ENCODE data around the gene STIM1. TPM values are rescaled to one million over a fixed set of nuclear protein-coding genes. Genes with fewer than 3 reads are reported as not detected.

The STIM1 gene
- total RNA-seq, 1 experiment from 2014 or later: 55.1 TPM

GRCh38 chr11:3823303-3823702 lies 32.2 kb upstream of the STIM1 start:
- Histone ChIP-seq H3K27me3 (replicated peaks; ENCODE audit: control insufficient read depth, insufficient read depth, low read length) (no peaks in the 10 kb centered on the region), H3K4me3 (ENCODE audit: low read depth, low read length) (no peak overlapping the region), H3K9me3 (no peaks in the 10 kb centered on the region), H3K4me1 (no peaks in the 10 kb centered on the region), H3K36me3 (ENCODE audit: control insufficient read depth, insufficient read depth, low read length) (no peaks in the 10 kb centered on the region; the same call in none of the 2 replicates)
- intact Hi-C loops (cut with micrococcal nuclease; ENCODE audit: unreplicated experiment): no loop called here
- H3K36me3 Mint-ChIP-seq (ENCODE audit: insufficient read depth, unreplicated experiment): peaks cover 38% of the 10 kb centered on the region
- CTCF ChIA-PET: interaction anchor here (1.2 kb wide), 1 partner anchor 18 kb away, joined by 3 read pairs; the partner anchor contains the start of gene RHOG
- no peaks in the 10 kb centered on the region for H3K27me3 Mint-ChIP-seq (ENCODE audit: insufficient read depth, unreplicated experiment)
- H3K4me3 Mint-ChIP-seq (ENCODE audit: unreplicated experiment): no peak overlapping the region
- POLR2A ChIA-PET: no interaction called here
- TF ChIP-seq CTCF (IDR thresholded peaks at IDR 0.05; ENCODE audit: insufficient read depth in 1 of 2, low read depth in 1 of 2, low read length in 1 of 2, severe bottlenecking in 1 of 2, unreplicated experiment in 1 of 2): no peak
- no peaks in the 10 kb centered on the region for H3K9me3 Mint-ChIP-seq (ENCODE audit: unreplicated experiment)
- DNase-seq: no peak
- no peak overlapping the region for H3K27ac Mint-ChIP-seq (ENCODE audit: unreplicated experiment)
- no peaks in the 10 kb centered on the region for H3K4me1 Mint-ChIP-seq (ENCODE audit: low read depth, unreplicated experiment)
- BruUV-seq (replicated peaks): no TSS peak

- H3K36me3 ChIP-seq (ENCODE audit: control insufficient read depth, insufficient read depth, low read length): no peaks in the 10 kb centered on the region; the same call in none of the 2 replicates
- no peaks in the 10 kb centered on the region for H3K27me3 ChIP-seq (replicated peaks; ENCODE audit: control insufficient read depth, insufficient read depth, low read length)
- no peaks in the 10 kb centered on the region for H3K27me3 Mint-ChIP-seq (ENCODE audit: insufficient read depth, unreplicated experiment)
- no peak overlapping the region for H3K4me3 Mint-ChIP-seq (ENCODE audit: unreplicated experiment)
- no peaks in the 10 kb centered on the region for H3K4me1 Mint-ChIP-seq (ENCODE audit: low read depth, unreplicated experiment)
- no peaks in the 10 kb centered on the region for H3K4me1 ChIP-seq
- no TSS peak for BruUV-seq (replicated peaks)
- H3K27ac Mint-ChIP-seq (ENCODE audit: unreplicated experiment): peak overlapping the region; percentile 32
- H3K9me3 ChIP-seq: no peaks in the 10 kb centered on the region
- peaks cover 41% of the 10 kb centered on the region for H3K36me3 Mint-ChIP-seq (ENCODE audit: insufficient read depth, unreplicated experiment)
- no peaks in the 10 kb centered on the region for H3K9me3 Mint-ChIP-seq (ENCODE audit: unreplicated experiment)
- no peak for DNase-seq
- intact Hi-C loops (cut with micrococcal nuclease; ENCODE audit: unreplicated experiment): no loop called here
- CTCF ChIA-PET: interaction anchor here (1.3 kb wide), 1 partner anchor 25 kb away, joined by 7 read pairs; no protein-coding TSS in a partner anchor
- TF ChIP-seq CTCF (IDR thresholded peaks at IDR 0.05; ENCODE audit: insufficient read depth in 1 of 2, low read depth in 1 of 2, low read length in 1 of 2, severe bottlenecking in 1 of 2, unreplicated experiment in 1 of 2): no peak
- H3K4me3 ChIP-seq (ENCODE audit: low read depth, low read length): no peak overlapping the region
- POLR2A ChIA-PET: no interaction called here
These were observed 31.5 kb upstream of the STIM1 start for GRCh38 chr11:3823762-3824506.

GRCh38 chr11:3824714-3825472 lies 30.6 kb upstream of the STIM1 start:
- peaks cover 50% of the 10 kb centered on the region for H3K36me3 Mint-ChIP-seq (ENCODE audit: insufficient read depth, unreplicated experiment)
- H3K27me3 Mint-ChIP-seq (ENCODE audit: insufficient read depth, unreplicated experiment): no peaks in the 10 kb centered on the region
- peak overlapping the region; percentile 32 for H3K27ac Mint-ChIP-seq (ENCODE audit: unreplicated experiment)
- TF ChIP-seq CTCF (IDR thresholded peaks at IDR 0.05; ENCODE audit: insufficient read depth in 1 of 2, low read depth in 1 of 2, low read length in 1 of 2, severe bottlenecking in 1 of 2, unreplicated experiment in 1 of 2): peak; percentile 54 to 82
- ChIA-PET POLR2A (no interaction called here), CTCF (interaction anchor here (1.3 kb wide), 1 partner anchor 24 kb away, joined by 7 read pairs; no protein-coding TSS in a partner anchor)
- no peaks in the 10 kb centered on the region for H3K9me3 Mint-ChIP-seq (ENCODE audit: unreplicated experiment)
- no peaks in the 10 kb centered on the region for H3K27me3 ChIP-seq (replicated peaks; ENCODE audit: control insufficient read depth, insufficient read depth, low read length)
- H3K36me3 ChIP-seq (ENCODE audit: control insufficient read depth, insufficient read depth, low read length): no peaks in the 10 kb centered on the region; the same call in none of the 2 replicates
- DNase-seq: peak; percentile 74 to 75
- H3K4me1 ChIP-seq: no peaks in the 10 kb centered on the region
- H3K9me3 ChIP-seq: no peaks in the 10 kb centered on the region
- no peaks in the 10 kb centered on the region for H3K4me1 Mint-ChIP-seq (ENCODE audit: low read depth, unreplicated experiment)
- no TSS peak for BruUV-seq (replicated peaks)
- intact Hi-C loops (cut with micrococcal nuclease; ENCODE audit: unreplicated experiment): no loop called here
- no peak overlapping the region for H3K4me3 Mint-ChIP-seq (ENCODE audit: unreplicated experiment)
- no peak overlapping the region for H3K4me3 ChIP-seq (ENCODE audit: low read depth, low read length)

Data from Caco-2 (cell line).